Measurements from ENCODE around the gene GPX2.

Gene GPX2

DNA sequence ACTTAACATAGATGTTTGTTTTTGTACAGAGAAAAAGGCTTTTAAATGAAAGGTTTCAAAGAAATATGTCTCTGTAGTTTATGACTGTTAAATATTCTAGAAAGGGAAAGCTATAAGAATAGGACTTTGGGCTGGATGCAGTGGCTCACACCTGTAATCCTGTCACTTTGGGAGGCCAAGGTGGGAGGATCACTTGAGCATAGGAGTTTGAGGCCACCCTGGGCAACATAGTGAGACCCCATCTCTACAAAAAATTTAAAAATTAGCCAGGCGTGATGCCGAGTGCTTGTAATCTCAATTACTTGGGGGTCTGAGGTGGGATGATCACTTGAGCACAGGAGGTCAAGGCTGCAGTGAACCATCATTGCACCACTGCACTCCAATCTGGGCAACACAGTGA is 11.4 kb downstream of the GPX2 start:
- no peaks in the 10 kb centered on the region for H3K9me3 ChIP-seq (replicated peaks; ENCODE audit: insufficient read depth, low read length)
- no peaks in the 10 kb centered on the region for H3K9me2 ChIP-seq (replicated peaks; ENCODE audit: insufficient read depth, low read length)
- H3K27me3 ChIP-seq (replicated peaks; ENCODE audit: insufficient read depth, low read length): no peaks in the 10 kb centered on the region
- no peak overlapping the region for H3K9ac ChIP-seq (ENCODE audit: low read length)
- H3K36me3 ChIP-seq (replicated peaks; ENCODE audit: insufficient read depth, low read length): no peaks in the 10 kb centered on the region; the same call in 1 of the 2 replicates
- H4K20me1 ChIP-seq (ENCODE audit: insufficient read depth, low read length): no peaks in the 10 kb centered on the region
- H3K4me2 ChIP-seq (ENCODE audit: low read depth, low read length): no peak overlapping the region
- H3F3A ChIP-seq (ENCODE audit: insufficient read depth, low read length): peaks cover 14% of the 10 kb centered on the region
- no peak overlapping the region for H3K4me3 ChIP-seq (ENCODE audit: low read length)
- H3K4me1 ChIP-seq (ENCODE audit: low read length): peaks cover 34% of the 10 kb centered on the region
- no peak overlapping the region for H2AFZ ChIP-seq (ENCODE audit: low read length)
- H3K79me2 ChIP-seq (ENCODE audit: low read length): peaks cover 17% of the 10 kb centered on the region
- no peak for DNase-seq
- H3K27ac ChIP-seq (ENCODE audit: low read length): no peak overlapping the region
- TF ChIP-seq EZH2 (optimal IDR thresholded peaks at IDR 0.05; ENCODE audit: low read depth, low read length) (no peak), EZH2phosphoT487 (IDR thresholded peaks at IDR 0.05; ENCODE audit: low read length) (no peak)
- TF ChIP-seq, protein P1, sequence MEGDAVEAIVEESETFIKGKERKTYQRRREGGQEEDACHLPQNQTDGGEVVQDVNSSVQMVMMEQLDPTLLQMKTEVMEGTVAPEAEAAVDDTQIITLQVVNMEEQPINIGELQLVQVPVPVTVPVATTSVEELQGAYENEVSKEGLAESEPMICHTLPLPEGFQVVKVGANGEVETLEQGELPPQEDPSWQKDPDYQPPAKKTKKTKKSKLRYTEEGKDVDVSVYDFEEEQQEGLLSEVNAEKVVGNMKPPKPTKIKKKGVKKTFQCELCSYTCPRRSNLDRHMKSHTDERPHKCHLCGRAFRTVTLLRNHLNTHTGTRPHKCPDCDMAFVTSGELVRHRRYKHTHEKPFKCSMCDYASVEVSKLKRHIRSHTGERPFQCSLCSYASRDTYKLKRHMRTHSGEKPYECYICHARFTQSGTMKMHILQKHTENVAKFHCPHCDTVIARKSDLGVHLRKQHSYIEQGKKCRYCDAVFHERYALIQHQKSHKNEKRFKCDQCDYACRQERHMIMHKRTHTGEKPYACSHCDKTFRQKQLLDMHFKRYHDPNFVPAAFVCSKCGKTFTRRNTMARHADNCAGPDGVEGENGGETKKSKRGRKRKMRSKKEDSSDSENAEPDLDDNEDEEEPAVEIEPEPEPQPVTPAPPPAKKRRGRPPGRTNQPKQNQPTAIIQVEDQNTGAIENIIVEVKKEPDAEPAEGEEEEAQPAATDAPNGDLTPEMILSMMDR (IDR thresholded peaks at IDR 0.05; ENCODE audit: low read length): no peak

DNA sequence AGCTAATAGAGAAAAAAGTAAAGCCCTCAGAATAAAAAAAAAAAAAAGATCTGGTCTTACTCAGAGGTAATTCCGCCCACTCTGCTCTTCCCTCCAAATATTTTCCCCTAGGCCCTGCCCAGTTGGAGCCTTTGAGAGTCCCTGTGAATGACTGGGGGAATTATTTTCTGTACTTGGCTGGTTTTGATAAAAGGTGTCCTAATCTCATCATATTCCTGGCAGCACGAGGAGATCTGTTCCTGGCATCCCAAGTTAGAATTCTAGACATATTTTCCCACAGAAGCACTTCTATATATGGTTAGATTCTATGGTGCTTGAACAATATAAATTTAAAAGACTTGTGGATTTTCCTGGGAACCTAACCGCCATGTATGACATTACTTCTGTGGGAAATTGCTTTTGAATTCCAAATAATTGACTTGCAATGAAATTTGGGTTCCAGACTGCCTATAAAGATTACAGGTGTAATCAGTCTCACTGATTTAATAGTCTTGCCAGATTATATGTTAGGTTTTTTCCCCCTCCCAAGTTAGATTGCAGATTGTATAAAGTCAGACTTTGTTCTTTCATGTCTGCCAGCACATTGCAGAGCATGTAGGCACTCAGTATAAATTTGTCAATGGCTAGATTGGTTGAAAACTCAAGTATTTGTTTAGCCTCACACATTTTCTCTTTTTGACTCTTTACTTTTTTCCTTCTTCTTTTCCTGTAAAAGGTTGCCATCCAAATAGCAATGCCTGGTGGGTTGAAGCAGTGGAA is 12.3 kb downstream of the GPX2 start:
- DNase-seq: no peak
- H3K27ac ChIP-seq (ENCODE audit: low read length): no peak overlapping the region
- no peaks in the 10 kb centered on the region for H3K27me3 ChIP-seq (replicated peaks; ENCODE audit: insufficient read depth, low read length)
- H3K9ac ChIP-seq (ENCODE audit: low read length): no peak overlapping the region
- no peak overlapping the region for H2AFZ ChIP-seq (ENCODE audit: low read length)
- H3K79me2 ChIP-seq (ENCODE audit: low read length): peaks cover 18% of the 10 kb centered on the region
- no peaks in the 10 kb centered on the region for H4K20me1 ChIP-seq (ENCODE audit: insufficient read depth, low read length)
- no peak overlapping the region for H3K4me2 ChIP-seq (ENCODE audit: low read depth, low read length)
- peaks cover 14% of the 10 kb centered on the region for H3F3A ChIP-seq (ENCODE audit: insufficient read depth, low read length)
- no peak overlapping the region for H3K4me3 ChIP-seq (ENCODE audit: low read length)
- no peaks in the 10 kb centered on the region for H3K9me2 ChIP-seq (replicated peaks; ENCODE audit: insufficient read depth, low read length)
- TF ChIP-seq EZH2 (optimal IDR thresholded peaks at IDR 0.05; ENCODE audit: low read depth, low read length) (no peak), EZH2phosphoT487 (IDR thresholded peaks at IDR 0.05; ENCODE audit: low read length) (no peak)
- TF ChIP-seq, protein P1 (IDR thresholded peaks at IDR 0.05; ENCODE audit: low read length): no peak
- H3K9me3 ChIP-seq (replicated peaks; ENCODE audit: insufficient read depth, low read length): no peaks in the 10 kb centered on the region
- H3K4me1 ChIP-seq (ENCODE audit: low read length): peaks cover 26% of the 10 kb centered on the region
- H3K36me3 ChIP-seq (replicated peaks; ENCODE audit: insufficient read depth, low read length): no peaks in the 10 kb centered on the region; the same call in 1 of the 2 replicates

DNA sequence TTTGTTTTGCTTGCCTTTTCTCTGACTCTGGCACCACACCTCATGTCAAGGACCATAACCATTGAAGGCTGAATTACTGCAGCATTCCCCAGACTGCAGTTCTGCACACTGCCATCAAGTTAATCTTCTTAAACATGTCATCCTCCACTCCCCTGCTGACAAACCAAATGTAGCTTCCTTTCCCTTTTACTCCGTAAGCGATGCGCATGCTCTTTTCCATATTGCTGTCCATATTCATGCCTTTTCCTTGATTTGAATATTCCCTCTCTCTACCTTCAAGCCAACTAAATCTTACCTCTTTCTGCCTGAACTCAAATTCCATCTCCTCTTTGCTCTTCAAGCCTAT is 13.6 kb downstream of the GPX2 start:
- peak overlapping the region; percentile 71; the same call in 1 of the 2 replicates for H3K27ac ChIP-seq (ENCODE audit: low read length)
- peak overlapping the region; percentile 45; the same call in 1 of the 2 replicates for H3K4me2 ChIP-seq (ENCODE audit: low read depth, low read length)
- no peak overlapping the region for H2AFZ ChIP-seq (ENCODE audit: low read length)
- no peak overlapping the region for H3K4me3 ChIP-seq (ENCODE audit: low read length)
- no peaks in the 10 kb centered on the region; the same call in 1 of the 2 replicates for H3K36me3 ChIP-seq (replicated peaks; ENCODE audit: insufficient read depth, low read length)
- H4K20me1 ChIP-seq (ENCODE audit: insufficient read depth, low read length): no peaks in the 10 kb centered on the region
- H3K9me3 ChIP-seq (replicated peaks; ENCODE audit: insufficient read depth, low read length): no peaks in the 10 kb centered on the region
- no peak overlapping the region for H3K9ac ChIP-seq (ENCODE audit: low read length)
- no peak for DNase-seq
- H3K27me3 ChIP-seq (replicated peaks; ENCODE audit: insufficient read depth, low read length): no peaks in the 10 kb centered on the region
- H3K79me2 ChIP-seq (ENCODE audit: low read length): peaks cover 24% of the 10 kb centered on the region
- peaks cover 26% of the 10 kb centered on the region for H3K4me1 ChIP-seq (ENCODE audit: low read length)
- H3F3A ChIP-seq (ENCODE audit: insufficient read depth, low read length): peaks cover 14% of the 10 kb centered on the region
- TF ChIP-seq, protein P1 (IDR thresholded peaks at IDR 0.05; ENCODE audit: low read length): no peak
- TF ChIP-seq EZH2phosphoT487 (IDR thresholded peaks at IDR 0.05; ENCODE audit: low read length) (no peak), EZH2 (optimal IDR thresholded peaks at IDR 0.05; ENCODE audit: low read depth, low read length) (no peak)
- no peaks in the 10 kb centered on the region for H3K9me2 ChIP-seq (replicated peaks; ENCODE audit: insufficient read depth, low read length)

All from MM.1S (cell line).